MM.1S (cell line): Measurements from ENCODE around the gene EPN1.

Experiments
- DNase-seq: peaks from one replicate; pipeline ENCODE4 v3.0.0-alpha.2; 2015
- H2AFZ ChIP-seq: fragments of 300-600 bp; sonication (generic); 2 replicates; pipeline ENCODE4 v1.6.0; 2016; ENCODE audit warnings: antibody characterized with exemption, low read length
- H3F3A ChIP-seq: fragments of 300-600 bp; sonication (generic); 2 replicates; pipeline ENCODE4 v1.6.1; 2016; ENCODE audit warnings: mild to moderate bottlenecking, antibody characterized with exemption, low read length, moderate library complexity, mixed read lengths; ENCODE audit not compliant: insufficient read depth
- H3K27ac ChIP-seq: fragments of 300-600 bp; sonication (generic); 2 replicates; pipeline ENCODE4 v1.5.1; 2016; ENCODE audit warnings: mild to moderate bottlenecking, low read length
- H3K27me3 ChIP-seq: fragments of 300-600 bp; sonication (generic); replicated peaks from 2 replicates; pipeline ENCODE4 v1.6.0; 2016; ENCODE audit warnings: low read length; ENCODE audit not compliant: insufficient read depth
- H3K36me3 ChIP-seq: fragments of 300-600 bp; sonication (generic); replicated peaks from 2 replicates; pipeline ENCODE4 v1.6.1; 2016; ENCODE audit warnings: mild to moderate bottlenecking, low read length, mixed read lengths; ENCODE audit not compliant: insufficient read depth
- H3K4me1 ChIP-seq: fragments of 300-600 bp; sonication (generic); 2 replicates; pipeline ENCODE4 v1.6.1; 2016; ENCODE audit warnings: low read length, mixed read lengths
- H3K4me2 ChIP-seq: fragments of 300-600 bp; sonication (generic); 2 replicates; pipeline ENCODE4 v1.6.0; 2016; ENCODE audit warnings: low read depth, low read length
- H3K4me3 ChIP-seq: fragments of 300-600 bp; sonication (generic); 2 replicates; pipeline ENCODE4 v1.5.1; 2016; ENCODE audit warnings: low read length, mixed read lengths
- H3K79me2 ChIP-seq: fragments of 300-600 bp; sonication (generic); 2 replicates; pipeline ENCODE4 v1.6.1; 2016; ENCODE audit warnings: mixed run types, low read length, mixed read lengths
- H3K9ac ChIP-seq: fragments of 300-600 bp; sonication (generic); 2 replicates; pipeline ENCODE4 v1.6.1; 2016; ENCODE audit warnings: low read length, mixed read lengths
- H3K9me2 ChIP-seq: fragments of 300-600 bp; sonication (generic); replicated peaks from 2 replicates; pipeline ENCODE4 v1.6.1; 2016; ENCODE audit warnings: mild to moderate bottlenecking, low read length, mixed read lengths; ENCODE audit not compliant: insufficient read depth
- H3K9me3 ChIP-seq: fragments of 300-600 bp; sonication (generic); replicated peaks from 2 replicates; pipeline ENCODE4 v1.6.1; 2016; ENCODE audit warnings: mild to moderate bottlenecking, low read length, mixed read lengths; ENCODE audit not compliant: insufficient read depth
- H4K20me1 ChIP-seq: fragments of 300-600 bp; sonication (generic); 2 replicates; pipeline ENCODE4 v1.6.1; 2016; ENCODE audit warnings: mild to moderate bottlenecking, low read length, moderate library complexity, mixed read lengths; ENCODE audit not compliant: insufficient read depth
- EZH2 ChIP-seq: fragments of 300-600 bp; sonication (generic); optimal IDR thresholded peaks from 2 replicates; pipeline ENCODE3; 2017; ENCODE audit warnings: low read depth, mild to moderate bottlenecking, antibody characterized with exemption, low read length, mixed read lengths
- EZH2phosphoT487 ChIP-seq: fragments of 300-600 bp; sonication (generic); IDR thresholded peaks from 2 replicates; pipeline ENCODE4 v1.6.1; 2018; ENCODE audit warnings: antibody characterized with exemption, low read length
- TF ChIP-seq, protein P1 (sequence below): fragments of 300-600 bp; sonication (generic); IDR thresholded peaks from 2 replicates; pipeline ENCODE4 v1.5.1; 2016; ENCODE audit warnings: antibody characterized with exemption, low read length, mixed read lengths

The EPN1 gene

GRCh38 chr19:55649268-55650125 is 25.5 kb upstream of the EPN1 start:
- H2AFZ ChIP-seq, result no peak overlapping the region
- peaks cover 4% of the 10 kb centered on the region; the same call in 1 of the 2 replicates for H3K4me1 ChIP-seq
- H3K4me2 ChIP-seq, result no peak overlapping the region
- H3K36me3 ChIP-seq, result no peaks in the 10 kb centered on the region
- no peaks in the 10 kb centered on the region for H3K9me3 ChIP-seq
- peaks cover 10% of the 10 kb centered on the region for H3F3A ChIP-seq
- H4K20me1 ChIP-seq, result no peaks in the 10 kb centered on the region
- no peaks in the 10 kb centered on the region for H3K27me3 ChIP-seq
- TF ChIP-seq, protein P1, sequence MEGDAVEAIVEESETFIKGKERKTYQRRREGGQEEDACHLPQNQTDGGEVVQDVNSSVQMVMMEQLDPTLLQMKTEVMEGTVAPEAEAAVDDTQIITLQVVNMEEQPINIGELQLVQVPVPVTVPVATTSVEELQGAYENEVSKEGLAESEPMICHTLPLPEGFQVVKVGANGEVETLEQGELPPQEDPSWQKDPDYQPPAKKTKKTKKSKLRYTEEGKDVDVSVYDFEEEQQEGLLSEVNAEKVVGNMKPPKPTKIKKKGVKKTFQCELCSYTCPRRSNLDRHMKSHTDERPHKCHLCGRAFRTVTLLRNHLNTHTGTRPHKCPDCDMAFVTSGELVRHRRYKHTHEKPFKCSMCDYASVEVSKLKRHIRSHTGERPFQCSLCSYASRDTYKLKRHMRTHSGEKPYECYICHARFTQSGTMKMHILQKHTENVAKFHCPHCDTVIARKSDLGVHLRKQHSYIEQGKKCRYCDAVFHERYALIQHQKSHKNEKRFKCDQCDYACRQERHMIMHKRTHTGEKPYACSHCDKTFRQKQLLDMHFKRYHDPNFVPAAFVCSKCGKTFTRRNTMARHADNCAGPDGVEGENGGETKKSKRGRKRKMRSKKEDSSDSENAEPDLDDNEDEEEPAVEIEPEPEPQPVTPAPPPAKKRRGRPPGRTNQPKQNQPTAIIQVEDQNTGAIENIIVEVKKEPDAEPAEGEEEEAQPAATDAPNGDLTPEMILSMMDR, result no peak
- TF ChIP-seq EZH2phosphoT487 (no peak), EZH2 (no peak)
- H3K4me3 ChIP-seq, result no peak overlapping the region
- no peak overlapping the region for H3K9ac ChIP-seq
- H3K9me2 ChIP-seq, result no peaks in the 10 kb centered on the region
- no peak for DNase-seq
- H3K79me2 ChIP-seq, result peaks cover 12% of the 10 kb centered on the region
- no peak overlapping the region for H3K27ac ChIP-seq

- H3K4me2 ChIP-seq, result no peak overlapping the region
- no peak overlapping the region for H2AFZ ChIP-seq
- peaks cover 10% of the 10 kb centered on the region for H3F3A ChIP-seq
- H3K79me2 ChIP-seq, result peaks cover 9% of the 10 kb centered on the region
- H3K9me2 ChIP-seq, result no peaks in the 10 kb centered on the region
- no peak for DNase-seq
- H3K9me3 ChIP-seq, result no peaks in the 10 kb centered on the region
- no peaks in the 10 kb centered on the region for H3K36me3 ChIP-seq
- TF ChIP-seq EZH2 (no peak), EZH2phosphoT487 (no peak)
- TF ChIP-seq, protein P1, result no peak
- H3K9ac ChIP-seq, result no peak overlapping the region
- no peaks in the 10 kb centered on the region for H3K4me1 ChIP-seq
- H3K27me3 ChIP-seq, result no peaks in the 10 kb centered on the region
- H4K20me1 ChIP-seq, result no peaks in the 10 kb centered on the region
- H3K27ac ChIP-seq, result no peak overlapping the region
- H3K4me3 ChIP-seq, result no peak overlapping the region
Measured at GRCh38 chr19:55650126-55650557, 24.9 kb upstream of the EPN1 start.

DNA sequence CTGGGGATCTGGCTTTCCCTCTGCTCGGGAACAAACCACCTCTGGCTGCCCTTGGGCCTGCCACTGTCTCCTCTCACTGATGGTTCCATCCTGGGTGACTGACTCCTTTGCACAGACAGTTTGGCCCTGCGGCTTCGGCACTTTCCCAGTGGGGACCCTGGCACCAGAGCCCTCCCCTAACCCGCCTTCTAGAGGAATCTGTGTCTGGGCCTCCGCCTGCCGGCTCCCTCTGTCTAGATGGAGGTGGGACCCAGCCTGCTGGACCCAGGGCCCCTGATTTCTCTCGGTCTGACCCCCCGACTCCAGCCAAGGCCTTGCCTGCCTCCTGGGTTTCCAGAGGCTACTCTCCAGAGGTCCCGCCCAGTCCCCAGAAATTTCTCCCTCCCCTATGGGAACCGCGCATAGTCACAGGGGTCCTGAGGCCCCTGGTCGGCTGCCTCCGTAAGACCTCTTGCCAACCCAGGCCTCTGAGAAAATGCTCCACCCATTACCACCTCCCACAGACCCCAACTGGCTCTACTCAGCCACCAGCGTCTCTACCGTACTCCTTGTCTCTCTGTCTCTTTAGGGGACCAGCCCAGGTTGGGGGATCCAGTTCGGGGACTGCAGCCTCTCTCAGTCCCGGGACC is 24.3 kb upstream of the EPN1 start:
- Histone ChIP-seq H3K27ac (no peak overlapping the region), H2AFZ (no peak overlapping the region), H3K9me2 (no peaks in the 10 kb centered on the region), H3K36me3 (no peaks in the 10 kb centered on the region), H3K9ac (no peak overlapping the region), H3K27me3 (no peaks in the 10 kb centered on the region), H3K79me2 (peaks cover 9% of the 10 kb centered on the region), H3K4me3 (no peak overlapping the region), H3K4me1 (no peaks in the 10 kb centered on the region), H3K9me3 (no peaks in the 10 kb centered on the region), H3K4me2 (no peak overlapping the region), H4K20me1 (peaks cover under 1% of the 10 kb centered on the region; the same call in 1 of the 2 replicates), H3F3A (peaks cover 10% of the 10 kb centered on the region)
- DNase-seq, result no peak
- no peak for TF ChIP-seq EZH2phosphoT487
- no peak for TF ChIP-seq EZH2
- TF ChIP-seq, protein P1, result no peak
